Left renal cortex interstitium (tissue), 4 donors: ENCODE measurements around the gene NLGN1. TPM values are rescaled to one million over a fixed set of nuclear protein-coding genes. Genes with fewer than 3 reads are reported as not detected.
A peak's percentile ranks its signal among the peaks of the same experiment; 100 is the strongest.
"Not testable (repeated sequence)": the region's sequence is repeated elsewhere in the genome, so short reads cannot be mapped to it uniquely, and the experiment has no call there.

Experiments
- DNase-seq, 4 donors: peaks; one replicate each; pipeline ENCODE4 v3.0.0-alpha.2; 2013; ENCODE audit warnings: low read depth in 4 of 4, low spot score in 2 of 4, missing footprints in 1 of 4
- polyA plus RNA-seq, 4 donors: library from polyadenylated mRNA; unstranded; fragments of 120-200 nt; gene quantifications; one replicate each; pipeline ENCODE4 v1.2.1, GENCODE V29; 2013; ENCODE audit not compliant: insufficient read length in 4 of 4

NLGN1 gene
- polyA plus RNA-seq, 4 donors: 1.7 to 3.9 (median 2.8) TPM

- DNase-seq: no peak
Observed at GRCh38 chr3:173429076-173429475, 31.5 kb downstream of the NLGN1 start.

- no peak for DNase-seq
Observed at GRCh38 chr3:173429527-173429926, 32.0 kb downstream of the NLGN1 start.

- DNase-seq: no peak
Observed at GRCh38 chr3:173430576-173430975, 33.0 kb downstream of the NLGN1 start.

- no peak for DNase-seq
Observed at GRCh38 chr3:173439004-173439403, 41.5 kb downstream of the NLGN1 start.

- no peak for DNase-seq
Observed at GRCh38 chr3:173440514-173440913, 43.0 kb downstream of the NLGN1 start.

- not testable (repeated sequence) for DNase-seq
Observed at GRCh38 chr3:173451561-173451960, 54.0 kb downstream of the NLGN1 start.

GRCh38 chr3:173463250-173463649 is 65.7 kb downstream of the NLGN1 start:
- no peak for DNase-seq

- no peak for DNase-seq
Observed at GRCh38 chr3:173465112-173465511, 67.6 kb downstream of the NLGN1 start.

- no peak for DNase-seq
Observed at GRCh38 chr3:173465898-173466678, 68.5 kb downstream of the NLGN1 start.

- DNase-seq: no peak
Observed at GRCh38 chr3:173467501-173467900, 70.0 kb downstream of the NLGN1 start.

- DNase-seq: no peak
Observed at GRCh38 chr3:173473237-173473636, 75.7 kb downstream of the NLGN1 start.

GRCh38 chr3:173479301-173479700 is 81.8 kb downstream of the NLGN1 start:
- DNase-seq: no peak

GRCh38 chr3:173501931-173502489 is 104.5 kb downstream of the NLGN1 start:
- no peak for DNase-seq

- DNase-seq: peak in 1 of 4 donors; percentile 6
Observed at GRCh38 chr3:173502983-173503568, 105.5 kb downstream of the NLGN1 start.

GRCh38 chr3:173510565-173510964 is 113.0 kb downstream of the NLGN1 start:
- no peak for DNase-seq

- DNase-seq: no peak
Observed at GRCh38 chr3:173513123-173513522, 115.6 kb downstream of the NLGN1 start.

- no peak for DNase-seq
Observed at GRCh38 chr3:173529062-173529711, 131.6 kb downstream of the NLGN1 start.

- no peak for DNase-seq
Observed at GRCh38 chr3:173531602-173532001, 134.1 kb downstream of the NLGN1 start.

- DNase-seq: no peak
Observed at GRCh38 chr3:173538410-173538809, 140.9 kb downstream of the NLGN1 start.

- not testable (repeated sequence) for DNase-seq
Observed at GRCh38 chr3:173545590-173545989, 148.0 kb downstream of the NLGN1 start.

GRCh38 chr3:173547070-173547469 is 149.5 kb downstream of the NLGN1 start:
- no peak for DNase-seq
